Type B pancreatic cell (in vitro differentiated cells): ENCODE data around the gene KLHDC4. TPM values are rescaled to one million over a fixed set of nuclear protein-coding genes. Genes with fewer than 3 reads are reported as not detected.
"Not testable (repeated sequence)": the region's sequence is repeated elsewhere in the genome, so short reads cannot be mapped to it uniquely, and the experiment has no call there.

Experiments
- DNase-seq: peaks from one replicate; pipeline ENCODE4 v3.0.0; 2021; ENCODE audit warnings: mixed read lengths; ENCODE audit not compliant: unreplicated experiment; ENCODE audit errors: extremely low spot score
- H3K27ac Mint-ChIP-seq: 2 replicates; pipeline ENCODE4 v1.8.0; 2021; ENCODE audit warnings: mild to moderate bottlenecking, mixed read lengths
- H3K27me3 Mint-ChIP-seq: 2 replicates; pipeline ENCODE4 v1.8.0; 2021; ENCODE audit warnings: mixed read lengths
- H3K36me3 Mint-ChIP-seq: 2 replicates; pipeline ENCODE4 v1.8.0; 2021; ENCODE audit warnings: mixed read lengths
- H3K4me1 Mint-ChIP-seq: one replicate; pipeline ENCODE4 v1.8.0; 2021; ENCODE audit warnings: mixed read lengths; ENCODE audit not compliant: unreplicated experiment
- H3K4me3 Mint-ChIP-seq: 2 replicates; pipeline ENCODE4 v1.8.0; 2021; ENCODE audit warnings: mild to moderate bottlenecking, mixed read lengths
- H3K9me3 Mint-ChIP-seq: 2 replicates; pipeline ENCODE4 v1.8.0; 2021; ENCODE audit warnings: mixed read lengths
- total RNA-seq: library from RNA; stranded (reverse); gene quantifications from 2 replicates; pipeline ENCODE4 v1.2.1, GENCODE V29; 2021; ENCODE audit warnings: low replicate concordance
- TF ChIP-seq, protein P1 (sequence below): fragments of 200-600 bp; sonication (generic); conservative IDR thresholded peaks from 2 replicates; pipeline ENCODE4 v1.5.0; 2021; ENCODE audit warnings: antibody characterized with exemption, mild to moderate bottlenecking

The KLHDC4 gene
- total RNA-seq, 1 donor from 2014 or later = 43.4 TPM

DNA sequence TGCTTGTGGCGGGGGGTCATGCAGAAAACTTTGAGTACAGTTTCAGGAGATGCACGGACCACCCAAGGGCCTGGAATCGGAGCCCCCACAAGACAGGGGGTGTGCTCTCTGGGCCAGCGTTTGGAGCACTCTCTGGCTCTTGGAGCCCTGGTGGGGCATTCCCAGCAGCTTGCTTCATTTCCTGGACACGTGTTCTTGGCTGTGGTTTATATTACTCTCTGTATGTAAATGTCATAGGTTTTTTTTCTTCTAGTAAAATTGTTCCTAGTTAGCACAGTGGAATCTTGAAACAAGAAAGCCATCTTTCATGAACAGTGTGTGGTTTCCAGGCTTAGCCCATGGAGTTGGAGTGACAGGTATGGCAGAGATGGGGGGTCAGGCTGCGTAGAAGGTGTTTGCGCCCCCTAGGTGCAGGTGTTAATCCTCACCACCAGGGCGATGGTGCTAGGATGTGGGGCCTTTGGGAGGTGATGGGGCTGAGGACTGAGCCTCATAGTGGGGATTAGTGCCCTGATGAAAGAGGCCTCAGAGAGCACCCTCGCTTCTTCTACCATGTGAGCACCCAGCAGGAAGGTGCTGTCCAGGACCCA lies 83.7 kb downstream of the KLHDC4 start:
- no peaks in the 10 kb centered on the region for H3K9me3 Mint-ChIP-seq
- H3K27me3 Mint-ChIP-seq = no peaks in the 10 kb centered on the region
- no peaks in the 10 kb centered on the region for H3K4me1 Mint-ChIP-seq
- no peak for DNase-seq
- H3K36me3 Mint-ChIP-seq = no peaks in the 10 kb centered on the region
- H3K4me3 Mint-ChIP-seq = no peak overlapping the region
- TF ChIP-seq, protein P1, sequence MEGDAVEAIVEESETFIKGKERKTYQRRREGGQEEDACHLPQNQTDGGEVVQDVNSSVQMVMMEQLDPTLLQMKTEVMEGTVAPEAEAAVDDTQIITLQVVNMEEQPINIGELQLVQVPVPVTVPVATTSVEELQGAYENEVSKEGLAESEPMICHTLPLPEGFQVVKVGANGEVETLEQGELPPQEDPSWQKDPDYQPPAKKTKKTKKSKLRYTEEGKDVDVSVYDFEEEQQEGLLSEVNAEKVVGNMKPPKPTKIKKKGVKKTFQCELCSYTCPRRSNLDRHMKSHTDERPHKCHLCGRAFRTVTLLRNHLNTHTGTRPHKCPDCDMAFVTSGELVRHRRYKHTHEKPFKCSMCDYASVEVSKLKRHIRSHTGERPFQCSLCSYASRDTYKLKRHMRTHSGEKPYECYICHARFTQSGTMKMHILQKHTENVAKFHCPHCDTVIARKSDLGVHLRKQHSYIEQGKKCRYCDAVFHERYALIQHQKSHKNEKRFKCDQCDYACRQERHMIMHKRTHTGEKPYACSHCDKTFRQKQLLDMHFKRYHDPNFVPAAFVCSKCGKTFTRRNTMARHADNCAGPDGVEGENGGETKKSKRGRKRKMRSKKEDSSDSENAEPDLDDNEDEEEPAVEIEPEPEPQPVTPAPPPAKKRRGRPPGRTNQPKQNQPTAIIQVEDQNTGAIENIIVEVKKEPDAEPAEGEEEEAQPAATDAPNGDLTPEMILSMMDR = peak; percentile 40
- H3K27ac Mint-ChIP-seq = no peak overlapping the region

DNA sequence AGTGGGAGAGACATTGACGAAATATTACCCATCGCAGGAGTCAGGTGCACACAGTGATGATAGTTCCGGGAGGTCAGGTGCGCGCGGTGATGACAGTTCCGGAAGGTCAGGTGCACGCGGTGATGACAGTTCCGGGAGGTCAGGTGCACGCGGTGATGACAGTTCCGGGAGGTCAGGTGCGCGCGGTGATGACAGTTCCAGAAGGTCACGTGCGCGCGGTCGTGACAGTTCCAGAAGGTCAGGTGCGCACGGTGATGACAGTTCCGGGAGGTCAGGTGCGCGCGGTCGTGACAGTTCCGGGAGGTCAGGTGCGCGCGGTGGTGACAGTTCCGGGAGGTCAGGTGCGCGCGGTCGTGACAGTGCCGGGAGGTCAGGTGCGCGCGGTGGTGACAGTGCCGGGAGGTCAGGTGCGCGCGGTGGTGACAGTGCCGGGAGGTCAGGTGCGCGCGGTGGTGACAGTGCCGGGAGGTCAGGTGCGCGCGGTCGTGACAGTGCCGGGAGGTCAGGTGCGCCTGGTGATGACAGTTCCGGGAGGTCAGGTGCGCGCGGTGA lies 84.7 kb downstream of the KLHDC4 start:
- H3K4me3 Mint-ChIP-seq, H3K9me3 Mint-ChIP-seq, DNase-seq, H3K27me3 Mint-ChIP-seq, H3K36me3 Mint-ChIP-seq, H3K4me1 Mint-ChIP-seq: not testable (repeated sequence)
- H3K27ac Mint-ChIP-seq = peak overlapping the region; percentile 36

DNA sequence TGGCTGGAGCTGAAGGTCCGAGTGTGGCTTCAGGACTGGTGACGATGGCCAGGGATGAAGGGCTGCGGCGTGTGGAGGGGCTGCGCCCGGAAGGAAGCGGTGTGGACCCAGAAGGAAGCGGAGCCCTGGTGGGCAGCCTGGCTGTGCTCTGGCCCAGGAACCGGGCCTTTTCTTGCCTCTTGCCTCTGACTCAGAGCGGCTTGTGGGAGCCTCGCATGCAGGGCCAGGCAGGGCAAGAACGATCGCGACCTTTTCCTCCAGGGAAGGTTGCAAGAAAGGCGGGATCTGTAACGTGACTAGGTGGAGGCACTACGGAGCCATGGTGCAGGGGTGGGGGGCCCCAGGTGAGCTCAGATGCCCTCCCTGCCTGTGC lies 85.5 kb downstream of the KLHDC4 start:
- no peaks in the 10 kb centered on the region for H3K27me3 Mint-ChIP-seq
- H3K4me1 Mint-ChIP-seq = no peaks in the 10 kb centered on the region
- no peaks in the 10 kb centered on the region for H3K9me3 Mint-ChIP-seq
- H3K27ac Mint-ChIP-seq = no peak overlapping the region
- no peak overlapping the region for H3K4me3 Mint-ChIP-seq
- TF ChIP-seq, protein P1 = no peak
- no peak for DNase-seq
- H3K36me3 Mint-ChIP-seq = no peaks in the 10 kb centered on the region

DNA sequence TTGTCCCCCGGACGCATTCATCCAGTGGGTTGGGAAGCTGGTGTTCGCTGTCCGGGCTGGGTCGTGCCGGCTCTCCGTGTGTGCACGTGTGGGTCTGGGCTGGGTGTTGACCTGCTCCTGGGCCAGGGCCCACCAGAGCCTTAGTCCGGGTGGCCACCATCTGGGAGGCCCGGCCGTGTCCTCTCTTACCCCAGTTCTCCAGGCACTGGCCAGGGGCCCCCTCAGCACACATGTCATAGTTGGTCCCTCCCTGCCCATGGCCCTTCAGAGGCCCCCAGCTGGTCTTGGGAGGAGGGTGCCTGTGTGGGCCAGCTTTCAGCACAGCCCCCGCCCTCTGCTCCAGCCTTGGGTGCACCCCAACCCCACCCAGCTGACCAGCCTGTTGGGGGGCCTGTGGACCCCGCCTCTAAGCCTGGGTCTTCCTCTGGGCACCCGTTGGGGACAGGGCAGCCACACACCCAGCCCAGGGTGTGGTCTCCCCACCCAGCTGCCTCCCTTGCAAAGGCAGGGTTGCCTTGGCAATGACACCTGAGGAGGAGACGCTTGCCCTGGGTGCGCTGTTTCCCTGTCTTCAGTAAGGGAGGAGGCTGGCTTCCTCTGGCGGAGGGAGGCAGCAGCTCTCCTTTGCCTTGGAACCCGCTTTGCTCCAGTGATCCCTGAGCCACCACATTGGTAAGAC lies 86.1 kb downstream of the KLHDC4 start:
- Mint-ChIP-seq H3K9me3 (no peaks in the 10 kb centered on the region), H3K27ac (no peak overlapping the region), H3K4me1 (no peaks in the 10 kb centered on the region), H3K4me3 (no peak overlapping the region), H3K36me3 (no peaks in the 10 kb centered on the region), H3K27me3 (no peaks in the 10 kb centered on the region)
- TF ChIP-seq, protein P1 = no peak
- no peak for DNase-seq

DNA sequence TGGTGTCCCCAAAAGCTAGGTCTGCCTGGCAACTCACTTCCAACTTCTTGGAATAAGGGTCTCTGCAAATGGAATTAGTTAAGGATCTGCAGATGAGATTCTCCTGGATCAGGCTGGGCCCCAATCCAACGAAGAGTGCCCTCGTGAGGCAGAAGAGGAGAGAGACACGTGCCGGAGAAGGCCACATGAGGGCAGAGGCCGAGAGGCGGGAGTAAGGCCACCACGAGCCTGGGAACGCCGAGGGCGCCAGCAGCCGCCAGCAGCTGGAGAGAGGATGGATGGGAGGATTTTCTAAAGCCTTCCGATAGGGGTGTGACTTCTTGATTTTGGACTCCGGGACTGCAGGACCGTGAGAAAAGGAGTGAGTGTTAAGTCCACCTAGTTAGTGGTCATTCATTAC lies 87.2 kb downstream of the KLHDC4 start:
- H3K27me3 Mint-ChIP-seq = no peaks in the 10 kb centered on the region
- H3K9me3 Mint-ChIP-seq = no peaks in the 10 kb centered on the region
- no peak overlapping the region for H3K4me3 Mint-ChIP-seq
- no peaks in the 10 kb centered on the region for H3K4me1 Mint-ChIP-seq
- H3K36me3 Mint-ChIP-seq = no peaks in the 10 kb centered on the region
- TF ChIP-seq, protein P1 = no peak
- no peak overlapping the region for H3K27ac Mint-ChIP-seq
- no peak for DNase-seq

DNA sequence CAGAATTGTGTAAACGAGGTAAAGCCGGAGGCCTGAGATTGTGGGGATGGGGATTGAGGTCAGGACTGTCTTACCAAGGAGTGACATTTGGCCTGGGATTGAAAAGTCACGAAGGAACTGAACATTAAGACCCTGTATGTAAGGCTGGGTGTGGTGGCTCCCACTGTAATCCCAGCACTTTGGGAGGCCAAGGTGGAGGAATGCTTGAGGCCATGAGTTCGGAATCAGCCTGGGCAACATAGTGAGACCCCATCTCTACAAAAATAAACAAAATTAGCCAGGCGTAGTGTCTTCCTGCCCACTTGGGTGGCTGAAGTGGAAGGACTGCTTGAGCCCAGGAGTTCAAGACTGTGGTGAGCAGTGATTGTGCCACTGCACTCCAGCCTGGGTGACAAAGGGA lies 88.0 kb downstream of the KLHDC4 start:
- H3K27ac Mint-ChIP-seq = no peak overlapping the region
- no peaks in the 10 kb centered on the region for H3K27me3 Mint-ChIP-seq
- TF ChIP-seq, protein P1 = no peak
- H3K4me1 Mint-ChIP-seq = no peaks in the 10 kb centered on the region
- no peak overlapping the region for H3K4me3 Mint-ChIP-seq
- H3K9me3 Mint-ChIP-seq = no peaks in the 10 kb centered on the region
- H3K36me3 Mint-ChIP-seq = no peaks in the 10 kb centered on the region
- no peak for DNase-seq
